ENCODE data around the gene MMADHC.

DNA sequence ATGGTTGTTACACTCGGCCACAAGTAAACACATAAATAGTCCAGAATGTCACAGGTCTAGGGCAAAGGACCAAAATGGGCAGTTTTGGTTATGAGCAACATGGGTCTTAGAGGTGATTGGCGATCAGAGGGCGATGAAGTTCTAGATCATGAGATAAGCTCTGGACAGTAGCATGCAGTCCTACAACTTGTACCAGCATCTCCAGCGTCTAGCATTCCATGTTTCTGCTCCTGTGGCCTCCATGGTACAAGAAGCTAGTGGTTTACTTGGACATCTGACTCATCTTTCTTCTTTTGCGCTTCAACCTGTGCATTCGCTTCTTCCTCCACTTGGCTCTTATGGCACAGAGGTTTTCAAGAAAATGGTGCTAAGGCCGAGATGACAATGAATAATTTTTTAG is 8.9 kb upstream of the MMADHC start:
- TF ChIP-seq, protein P1, sequence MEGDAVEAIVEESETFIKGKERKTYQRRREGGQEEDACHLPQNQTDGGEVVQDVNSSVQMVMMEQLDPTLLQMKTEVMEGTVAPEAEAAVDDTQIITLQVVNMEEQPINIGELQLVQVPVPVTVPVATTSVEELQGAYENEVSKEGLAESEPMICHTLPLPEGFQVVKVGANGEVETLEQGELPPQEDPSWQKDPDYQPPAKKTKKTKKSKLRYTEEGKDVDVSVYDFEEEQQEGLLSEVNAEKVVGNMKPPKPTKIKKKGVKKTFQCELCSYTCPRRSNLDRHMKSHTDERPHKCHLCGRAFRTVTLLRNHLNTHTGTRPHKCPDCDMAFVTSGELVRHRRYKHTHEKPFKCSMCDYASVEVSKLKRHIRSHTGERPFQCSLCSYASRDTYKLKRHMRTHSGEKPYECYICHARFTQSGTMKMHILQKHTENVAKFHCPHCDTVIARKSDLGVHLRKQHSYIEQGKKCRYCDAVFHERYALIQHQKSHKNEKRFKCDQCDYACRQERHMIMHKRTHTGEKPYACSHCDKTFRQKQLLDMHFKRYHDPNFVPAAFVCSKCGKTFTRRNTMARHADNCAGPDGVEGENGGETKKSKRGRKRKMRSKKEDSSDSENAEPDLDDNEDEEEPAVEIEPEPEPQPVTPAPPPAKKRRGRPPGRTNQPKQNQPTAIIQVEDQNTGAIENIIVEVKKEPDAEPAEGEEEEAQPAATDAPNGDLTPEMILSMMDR (IDR thresholded peaks at IDR 0.05), result no peak
- TF ChIP-seq POLR2A (IDR thresholded peaks at IDR 0.05) (no peak), EP300 (IDR thresholded peaks at IDR 0.05) (no peak)
